ENCODE measurements around the gene TLE3.
A peak's percentile ranks its signal among the peaks of the same experiment; 100 is the strongest.
"Not testable (repeated sequence)": the region's sequence is repeated elsewhere in the genome, so short reads cannot be mapped to it uniquely, and the experiment has no call there.

TLE3 gene

DNA sequence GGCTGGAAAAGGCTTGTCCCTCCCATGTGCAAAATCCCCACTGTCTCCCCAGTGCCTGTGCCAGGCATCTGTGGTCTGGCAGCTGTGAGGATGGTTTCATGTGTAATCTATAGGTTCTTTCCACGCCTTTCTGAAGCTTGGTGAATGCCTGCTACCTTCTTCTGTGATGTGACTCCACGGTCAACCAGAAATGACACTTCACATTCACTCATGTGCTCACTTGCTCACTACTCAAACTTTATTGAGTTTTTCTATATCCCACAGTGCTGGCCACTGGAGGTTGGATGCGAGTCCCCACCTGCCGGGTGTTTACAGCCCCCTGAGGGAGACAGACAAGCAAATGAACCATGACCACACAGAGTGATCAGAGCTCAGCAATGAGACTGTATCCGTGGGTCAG is 27.9 kb upstream of the TLE3 start:
- DNase-seq, result no peak

DNA sequence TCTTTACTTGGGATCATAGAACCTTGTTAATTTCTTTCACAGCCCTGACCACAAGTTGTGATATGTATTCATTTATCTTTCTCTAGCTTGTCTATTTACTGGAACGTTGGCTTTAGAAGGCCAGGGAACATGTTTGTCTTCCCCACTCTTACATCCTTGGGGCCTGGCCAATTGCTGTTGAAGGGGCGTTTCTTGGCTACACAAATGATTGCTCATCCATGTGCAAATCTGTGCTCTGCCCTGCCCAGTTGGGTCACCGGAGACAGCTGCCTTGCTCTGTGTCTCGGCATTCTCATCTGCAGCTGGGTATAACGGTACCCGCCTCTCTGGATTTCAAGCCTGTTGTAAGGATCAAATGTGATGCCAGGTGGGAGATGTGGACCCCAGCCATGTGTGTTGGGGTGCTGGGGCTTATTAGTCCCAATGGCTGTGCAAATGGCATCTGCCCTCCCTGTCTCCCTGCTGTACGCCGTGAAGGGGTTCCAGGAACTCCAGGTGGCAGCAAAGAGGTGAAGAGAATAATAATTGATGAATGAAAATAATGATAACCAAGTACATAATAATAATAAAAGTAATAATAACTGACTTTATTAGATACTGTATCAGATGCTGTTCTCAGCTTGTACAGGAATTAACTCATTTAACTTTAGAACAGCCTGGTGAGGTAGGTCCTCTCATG is 24.0 kb upstream of the TLE3 start:
- no peak for DNase-seq

DNA sequence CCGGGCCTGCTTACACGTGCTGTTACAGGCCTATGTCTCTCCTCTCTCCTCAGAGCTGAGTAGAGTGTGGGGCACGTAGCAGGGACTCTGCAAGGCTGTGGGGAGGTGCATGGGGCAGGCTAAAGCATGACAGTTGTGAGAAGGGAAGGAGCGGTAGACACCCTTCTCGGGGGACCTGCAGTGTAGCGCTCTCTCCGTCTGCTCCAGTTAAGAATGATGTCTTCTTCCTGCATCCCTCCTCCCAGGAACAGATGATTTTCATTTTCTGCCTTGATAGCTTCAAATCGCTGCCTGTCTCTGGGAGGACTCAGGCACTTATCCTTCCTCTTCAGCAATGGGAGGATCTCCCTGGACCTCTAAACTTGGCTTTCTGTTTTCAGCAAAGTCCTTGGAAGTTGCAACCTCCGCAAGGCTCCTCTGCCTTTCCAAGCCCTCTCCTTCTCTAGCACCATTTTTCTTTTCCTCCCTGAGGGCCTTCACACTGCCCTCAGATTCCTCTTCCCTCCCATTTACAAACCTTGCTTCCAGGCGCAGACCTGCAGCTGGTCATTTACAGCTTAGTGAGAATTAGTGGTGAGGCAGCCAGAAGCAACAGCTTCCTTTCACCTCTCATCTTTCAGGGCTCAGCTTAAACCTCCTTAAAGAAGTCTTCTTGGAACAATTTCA is 23.4 kb upstream of the TLE3 start:
- no peak for DNase-seq

DNA sequence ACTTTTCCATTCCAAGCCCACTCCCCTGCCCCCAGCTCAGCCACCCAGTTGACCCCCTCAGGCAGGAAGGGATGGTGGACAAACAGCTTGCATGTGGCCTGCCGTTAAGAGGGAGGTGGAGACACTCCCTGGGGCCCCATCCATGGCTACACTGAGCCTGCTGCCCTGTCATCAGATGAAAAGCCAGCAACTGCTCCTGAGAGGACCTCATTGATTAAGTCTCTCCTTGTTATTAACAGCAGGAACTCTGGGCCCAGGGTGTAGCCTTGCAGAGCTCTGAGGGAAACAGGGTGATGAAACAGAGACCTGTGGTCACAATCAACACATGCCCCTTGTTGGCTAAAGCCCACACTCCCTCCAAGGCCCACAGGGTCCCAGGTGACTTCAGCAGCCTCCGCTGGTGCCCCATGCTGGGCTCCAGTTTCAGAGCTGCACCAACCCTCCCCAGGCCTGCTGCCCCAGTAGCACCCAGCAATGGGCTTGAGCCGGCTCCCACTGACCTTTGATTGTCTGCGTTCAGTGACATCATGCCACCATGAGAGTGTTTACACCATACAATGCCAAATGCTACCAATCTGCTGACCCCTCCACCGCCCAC is 22.3 kb upstream of the TLE3 start:
- DNase-seq, result no peak

DNA sequence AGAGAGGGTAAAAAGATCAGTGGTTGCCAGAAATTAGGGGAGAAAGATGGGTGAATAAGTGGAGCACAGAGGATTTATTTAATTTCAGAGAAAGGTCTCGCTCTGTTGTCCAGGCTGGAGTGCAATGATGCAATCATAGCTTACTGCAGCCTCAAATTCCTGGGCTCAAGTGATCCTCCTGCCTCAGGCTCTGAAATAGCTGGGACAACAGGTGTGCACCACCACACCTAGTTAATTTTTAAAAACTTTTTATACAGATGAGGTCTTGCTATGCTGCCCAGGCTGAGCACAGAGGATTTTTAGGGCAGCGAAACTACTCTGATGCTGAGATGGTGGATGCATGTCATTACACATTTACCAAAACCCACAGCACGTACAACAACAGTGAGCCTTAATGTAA is 20.9 kb upstream of the TLE3 start:
- no peak for DNase-seq

DNA sequence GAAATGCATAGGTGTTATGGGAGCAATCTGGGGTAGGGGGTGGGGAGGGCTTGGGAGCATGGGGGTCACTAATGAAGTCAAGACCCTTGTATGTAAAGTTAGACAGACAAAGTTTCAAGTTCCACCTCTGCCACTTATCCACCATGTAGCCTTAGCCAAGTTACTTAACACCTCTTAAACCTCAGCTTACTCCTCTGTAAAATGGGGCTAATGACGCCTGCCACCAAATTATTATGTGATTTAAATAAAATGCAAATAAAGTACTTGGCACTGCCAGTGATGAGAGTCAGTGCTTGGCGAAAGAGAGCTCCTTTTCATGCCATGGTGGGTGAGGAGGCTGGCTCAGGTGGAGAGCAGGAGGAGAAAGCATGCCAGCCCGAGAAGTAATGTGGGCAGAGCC is 18.6 kb upstream of the TLE3 start:
- no peak for DNase-seq

DNA sequence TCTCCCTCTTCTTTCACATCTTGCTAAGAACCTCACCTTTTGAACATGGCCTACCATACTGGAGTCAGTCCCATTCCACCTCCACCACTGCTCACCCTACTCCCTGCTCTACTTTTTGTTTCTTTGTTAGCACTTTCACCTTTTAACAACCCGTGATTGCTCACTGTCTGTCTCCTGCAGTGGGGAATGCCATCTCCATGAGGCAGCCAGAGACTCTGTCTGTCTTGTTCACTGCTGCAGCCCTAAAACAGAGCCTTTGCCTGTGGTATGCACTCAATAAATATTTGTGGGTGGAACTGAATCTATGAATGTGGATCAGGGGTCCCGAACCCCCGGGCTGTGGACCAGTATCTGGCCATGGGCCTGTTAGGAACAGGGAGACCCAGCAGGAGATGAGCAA is 16.5 kb upstream of the TLE3 start:
- DNase-seq, result no peak

DNA sequence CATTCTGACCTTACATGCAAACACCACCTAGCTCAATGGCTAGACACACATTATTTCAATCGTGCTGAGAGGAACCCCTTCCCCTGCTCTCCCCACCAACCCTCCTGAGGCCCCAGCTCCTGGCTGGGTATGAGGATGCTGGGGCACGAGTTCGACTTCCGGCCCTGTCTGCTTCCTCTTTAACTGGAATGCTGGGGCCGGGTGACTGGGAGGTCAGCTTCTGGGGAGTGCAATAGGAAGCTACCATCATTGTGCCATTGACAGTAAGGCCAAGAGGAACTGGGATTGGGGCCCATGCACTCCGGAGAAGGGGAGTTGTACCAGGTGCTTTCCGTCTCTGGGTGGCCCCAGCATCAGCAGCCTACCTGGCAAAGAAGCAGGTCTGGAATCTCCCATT is 15.6 kb upstream of the TLE3 start:
- peak; percentile 51 for DNase-seq

DNA sequence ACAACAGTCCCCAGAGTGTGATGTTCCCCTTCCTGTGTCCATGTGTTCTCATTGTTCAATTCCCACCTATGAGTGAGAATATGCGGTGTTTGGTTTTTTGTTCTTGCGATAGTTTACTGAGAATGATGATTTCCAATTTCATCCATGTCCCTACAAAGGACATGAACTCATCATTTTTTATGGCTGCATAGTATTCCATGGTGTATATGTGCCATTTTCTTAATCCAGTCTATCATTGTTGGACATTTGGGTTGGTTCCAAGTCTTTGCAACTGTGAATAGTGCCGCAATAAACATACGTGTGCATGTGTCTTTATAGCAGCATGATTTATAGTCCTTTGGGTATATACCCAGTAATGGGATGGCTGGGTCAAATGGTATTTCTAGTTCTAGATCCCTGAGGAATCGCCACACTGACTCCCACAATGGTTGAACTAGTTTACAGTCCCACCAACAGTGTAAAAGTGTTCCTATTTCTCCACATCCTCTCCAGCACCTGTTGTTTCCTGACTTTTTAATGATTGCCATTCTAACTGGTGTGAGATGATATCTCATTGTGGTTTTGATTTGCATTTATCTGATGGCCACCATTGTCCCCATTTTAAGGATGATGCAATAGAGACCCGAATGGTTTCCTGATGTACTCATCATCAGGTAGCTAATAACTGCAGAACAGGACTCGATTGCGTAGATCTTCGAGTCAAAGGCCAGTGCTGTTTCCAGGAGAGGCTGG is 15.0 kb upstream of the TLE3 start:
- not testable (repeated sequence) for DNase-seq

DNA sequence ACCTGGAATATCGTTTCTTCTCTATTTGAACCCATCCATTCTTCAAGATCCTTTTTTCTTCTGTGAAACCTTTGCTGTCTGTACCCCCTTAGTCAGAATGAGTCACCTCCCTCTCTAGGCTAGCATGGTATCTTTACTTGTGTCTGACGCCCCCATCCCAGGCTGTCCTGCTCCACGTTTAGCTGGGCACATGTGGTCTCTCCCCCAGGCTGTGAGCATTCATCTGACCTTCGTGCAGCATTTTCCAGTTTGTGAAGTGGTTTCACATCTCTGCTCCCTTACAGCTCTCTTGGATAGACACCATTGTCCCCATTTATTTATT is 14.3 kb upstream of the TLE3 start:
- DNase-seq, result no peak

DNA sequence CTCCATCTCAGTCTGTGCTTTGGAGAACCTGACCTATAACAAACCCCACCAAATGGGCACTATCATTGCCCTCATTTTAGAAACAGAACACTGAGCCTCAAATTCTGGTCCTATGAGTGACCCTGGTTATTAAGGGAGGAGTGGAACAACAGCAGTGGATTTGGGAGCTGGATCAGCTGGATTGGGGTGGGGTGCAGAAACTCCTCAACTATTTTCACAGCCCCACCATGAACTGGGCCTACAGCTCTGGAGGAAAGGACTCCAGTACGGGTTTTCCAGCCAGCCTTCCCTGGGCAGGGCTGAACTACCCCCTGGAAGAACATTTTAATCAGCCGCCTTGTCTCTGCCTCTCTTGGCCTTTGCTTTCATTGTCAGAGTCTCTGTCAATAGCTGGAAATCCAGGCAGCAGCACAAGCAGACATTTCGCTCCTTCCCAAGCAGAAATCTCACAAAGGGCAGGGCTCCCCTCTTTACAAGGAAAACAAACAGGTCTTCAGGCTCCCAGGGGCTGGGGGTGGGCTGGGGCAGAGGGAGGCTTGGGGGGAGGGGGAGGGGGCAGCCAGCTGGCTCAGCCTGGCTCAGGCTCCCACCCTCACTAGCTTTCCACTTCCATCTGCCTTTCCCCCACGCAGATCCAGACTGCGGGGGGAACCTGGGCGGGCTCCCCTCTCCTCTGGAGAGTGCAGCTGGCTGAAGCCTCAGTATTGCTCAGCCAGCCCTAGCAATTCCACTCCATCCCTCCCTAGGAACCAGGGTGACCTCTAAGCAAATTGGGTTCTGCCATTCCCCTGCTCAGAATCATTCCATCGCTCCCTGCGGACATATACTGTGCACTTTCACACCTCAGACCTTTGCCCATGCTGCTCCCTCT is 13.7 kb upstream of the TLE3 start:
- DNase-seq, result peak; percentile 63

DNA sequence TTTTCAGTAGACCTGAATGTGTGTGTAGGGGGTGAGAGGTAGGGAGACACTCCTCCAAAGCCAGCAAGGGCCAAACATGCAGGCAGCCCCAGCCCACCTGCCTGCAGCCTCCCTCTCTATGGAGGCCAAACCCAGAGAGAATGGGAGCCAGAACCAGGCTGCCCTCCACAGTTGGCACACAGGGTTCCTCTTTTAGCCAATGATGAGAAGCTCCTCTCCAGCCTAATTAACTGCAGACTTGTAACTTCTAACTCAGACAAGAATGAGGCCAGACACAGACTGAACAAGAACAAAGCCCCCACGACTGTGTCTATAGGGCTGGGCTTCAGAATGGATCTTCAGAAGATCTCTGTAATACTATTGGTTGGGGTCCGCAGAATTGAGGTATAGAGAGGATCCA is 12.3 kb upstream of the TLE3 start:
- DNase-seq, result no peak

DNA sequence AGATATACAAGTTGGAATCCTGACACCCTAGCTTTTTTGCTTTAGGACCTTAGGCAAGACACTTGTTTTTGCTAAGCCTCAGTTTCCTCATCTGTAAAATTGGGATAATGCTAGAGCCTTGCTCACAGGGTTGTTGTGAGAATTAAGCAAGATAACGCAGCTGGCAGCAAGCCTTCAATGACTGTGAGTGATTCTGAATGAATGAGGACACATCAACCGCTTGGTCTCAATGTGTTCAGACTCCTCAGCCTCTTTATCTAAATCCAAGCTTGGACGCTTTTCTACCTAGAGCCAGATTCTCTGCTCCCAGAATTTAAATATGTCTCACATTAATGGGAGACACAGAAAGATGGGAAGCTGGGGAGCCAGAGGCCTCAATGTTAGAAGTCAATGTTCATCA is 11.8 kb upstream of the TLE3 start:
- no peak for DNase-seq

DNA sequence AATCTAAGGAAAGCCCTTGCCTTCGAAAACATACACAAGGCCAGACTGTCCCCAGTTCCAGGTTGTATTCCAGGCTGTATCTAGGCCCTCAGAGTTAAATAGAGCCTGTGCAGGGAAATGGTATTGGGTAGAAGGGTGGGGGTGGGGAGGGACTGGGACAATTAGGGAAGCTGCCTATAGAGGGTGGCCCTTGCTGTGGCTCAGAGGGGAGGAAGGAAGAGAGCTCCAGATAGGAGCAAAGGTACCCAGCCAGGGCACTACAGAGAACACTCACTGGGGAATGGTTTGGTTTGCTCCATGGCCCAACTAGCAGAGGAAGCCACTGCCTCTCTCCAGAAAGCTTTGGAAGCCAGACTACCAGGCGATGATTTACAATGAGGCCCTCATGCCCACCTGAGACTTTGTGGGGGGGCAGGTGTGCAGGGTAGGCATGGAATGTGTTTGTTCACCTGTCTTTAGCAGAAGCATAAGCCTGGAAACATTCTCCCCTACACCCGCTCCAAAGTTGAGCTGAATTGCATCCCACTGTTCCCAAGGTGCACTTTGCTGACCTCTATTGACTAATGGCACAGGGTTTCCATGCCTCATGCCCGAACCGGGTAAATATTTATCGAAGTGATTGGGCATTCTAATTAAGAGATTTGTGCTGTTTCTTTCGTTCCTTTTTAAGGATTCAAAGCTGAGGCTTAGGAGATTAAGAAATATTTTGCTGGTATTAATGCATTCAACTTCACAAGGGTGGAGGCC is 6.3 kb upstream of the TLE3 start:
- peak; percentile 20 for DNase-seq

DNA sequence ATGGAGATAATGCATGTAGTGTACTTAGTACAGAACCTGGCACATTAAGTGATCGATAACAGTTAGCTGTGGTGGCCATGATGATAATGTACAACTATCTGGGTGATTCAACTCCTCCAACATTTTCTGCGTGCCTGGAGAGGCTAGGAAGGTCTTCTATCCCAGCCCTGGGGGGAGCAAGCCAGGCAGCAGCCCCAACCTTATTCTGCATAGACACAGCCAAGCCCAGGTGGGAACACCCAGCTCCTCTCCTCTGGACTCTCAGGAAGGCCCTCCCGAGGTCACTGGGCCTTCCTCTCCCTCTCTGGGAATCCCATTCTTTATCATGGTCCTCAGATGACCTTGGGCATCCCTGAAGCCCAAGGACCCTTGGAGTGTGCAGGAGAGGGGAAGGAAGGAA is 5.1 kb upstream of the TLE3 start:
- no peak for DNase-seq

DNA sequence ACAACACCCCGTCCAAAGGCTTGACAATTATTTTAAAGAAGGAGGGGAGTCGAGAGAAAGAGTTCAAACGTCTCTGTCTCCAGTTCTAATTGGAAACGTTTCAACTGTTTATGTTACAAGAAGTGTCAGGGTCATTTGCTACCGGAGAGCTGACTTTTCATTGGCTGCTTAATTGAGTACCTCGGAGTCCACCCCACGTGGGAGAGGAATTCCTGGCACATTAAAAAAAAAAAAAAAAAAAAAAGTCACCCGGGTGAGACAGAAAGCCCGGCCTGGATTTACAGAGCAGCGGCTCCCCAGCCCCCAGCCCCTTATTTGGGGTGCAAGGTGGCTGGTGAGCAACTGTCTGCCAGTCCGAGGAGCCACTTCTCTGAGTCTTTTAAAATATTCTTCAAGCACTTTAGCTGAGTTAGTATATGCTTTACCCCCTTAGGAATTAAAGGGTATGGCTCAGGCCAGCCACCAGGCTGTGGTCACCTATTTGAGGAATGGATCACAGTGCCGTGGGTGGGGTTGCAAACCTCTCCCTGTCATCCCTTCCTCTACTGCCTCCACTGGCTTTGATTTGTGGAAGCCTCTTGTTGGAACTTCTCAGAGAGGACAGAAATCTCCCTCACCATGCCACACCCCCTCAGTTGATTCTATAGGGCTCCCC is 3.9 kb upstream of the TLE3 start:
- peak; percentile 84 for DNase-seq

DNA sequence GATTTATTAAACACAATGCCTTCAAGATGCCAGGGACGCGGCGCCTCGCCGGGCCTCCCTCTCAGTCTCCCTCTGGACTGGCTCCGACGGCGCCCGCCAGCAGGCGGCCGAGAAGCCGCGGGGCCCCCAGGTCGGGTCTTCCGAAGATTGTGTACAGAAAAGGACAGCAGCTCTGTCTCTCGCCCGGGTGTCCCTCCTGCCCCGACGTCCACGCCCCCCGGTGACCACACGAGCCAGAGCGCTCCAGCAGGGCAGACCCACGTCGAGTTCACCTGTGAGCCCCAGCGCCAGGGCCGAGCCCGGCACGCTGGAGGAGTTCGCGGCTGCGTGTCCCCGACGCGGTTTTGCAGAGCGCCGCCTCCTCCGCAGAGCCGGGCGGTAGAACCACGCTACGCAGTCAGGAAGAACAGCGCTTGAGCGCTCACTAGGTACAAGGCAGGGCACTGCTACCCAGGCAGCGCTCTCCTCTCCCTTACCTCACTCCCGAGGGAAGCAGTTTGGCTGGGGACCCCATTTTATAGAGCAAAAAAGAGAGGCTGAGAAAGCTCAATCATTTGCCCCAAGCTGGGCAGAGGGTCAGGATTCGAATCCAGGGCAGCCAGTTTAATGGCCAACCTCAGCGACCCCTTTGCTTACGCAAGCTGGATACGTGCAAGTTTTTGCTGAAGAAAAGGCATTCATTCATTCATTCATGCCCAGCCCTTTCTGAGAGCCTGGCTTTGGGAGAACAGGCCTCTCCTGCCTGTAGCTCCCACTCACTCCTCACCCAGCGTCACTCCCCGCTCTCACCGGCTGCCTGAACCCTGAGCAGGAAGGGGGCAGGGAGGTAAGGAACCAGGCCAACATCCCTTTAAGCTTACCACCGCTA is 3.0 kb upstream of the TLE3 start:
- DNase-seq, result peak; percentile 19

DNA sequence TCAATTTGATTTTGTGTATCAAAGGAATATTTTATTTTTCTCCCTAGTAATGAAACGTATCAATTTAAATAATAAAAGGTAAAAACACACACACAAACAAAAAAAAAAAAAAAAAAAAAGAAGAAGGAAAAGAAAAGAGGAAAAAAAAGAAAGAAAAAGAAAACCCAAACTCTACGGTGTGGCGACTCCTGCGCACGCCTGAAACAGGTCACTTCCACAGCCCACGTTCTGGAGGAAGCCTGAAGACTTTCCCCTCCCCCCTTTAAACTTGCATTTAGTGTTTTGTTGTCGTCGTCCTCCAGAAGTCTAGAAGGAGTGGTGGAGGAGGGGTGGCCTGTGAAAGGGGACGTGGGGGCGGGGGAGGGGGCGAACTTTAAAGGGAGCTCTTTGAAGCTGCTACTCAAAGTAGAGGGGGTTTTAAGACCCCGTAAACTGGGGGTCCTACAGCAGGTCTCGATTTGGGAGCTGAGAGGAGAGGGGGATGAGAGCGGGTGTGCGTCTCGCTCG is 2.3 kb upstream of the TLE3 start:
- peak; percentile 8 for DNase-seq

DNA sequence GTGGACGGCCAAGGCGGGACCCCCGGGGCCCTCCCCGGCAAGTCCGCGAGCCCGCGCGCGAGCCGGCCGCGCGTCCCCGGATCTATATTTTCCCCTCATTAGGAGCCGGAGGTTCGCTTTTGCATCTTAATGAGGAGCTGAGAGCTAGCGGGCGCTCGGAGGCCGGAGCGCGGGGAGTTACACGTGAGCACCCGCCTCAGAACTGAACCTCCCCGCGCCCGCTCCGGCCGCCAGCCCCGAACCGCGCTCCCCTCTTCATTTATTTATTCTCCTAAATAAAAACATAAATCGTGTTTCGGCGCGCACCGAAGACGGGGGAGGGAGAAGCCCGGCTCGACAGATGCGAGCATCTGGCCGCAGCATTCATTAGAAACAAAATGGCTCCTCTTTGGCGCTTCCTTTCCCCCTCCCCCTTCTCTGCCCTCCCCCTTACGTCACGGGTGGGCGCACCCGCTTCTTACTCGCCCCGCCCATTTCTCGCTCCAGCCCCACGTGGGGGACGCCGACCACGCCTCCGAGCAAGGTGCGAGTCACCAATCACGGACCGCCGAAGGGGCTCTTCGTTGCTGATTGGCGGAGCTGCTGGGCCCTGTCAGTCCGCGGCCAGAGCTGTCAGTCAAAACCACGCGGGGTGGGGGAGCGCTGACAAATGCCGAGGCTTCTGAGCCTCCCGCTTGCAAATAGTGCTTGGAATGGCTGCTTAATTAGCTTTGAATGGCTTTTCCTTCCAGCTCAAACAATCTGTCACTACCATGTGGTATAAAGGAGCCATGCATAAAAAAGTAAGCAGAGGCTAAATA is 1.6 kb upstream of the TLE3 start:
- peak; percentile 99 for DNase-seq
